NCI-H146 treated with DMSO at 0.1 percent for 48 hours (cell line): Measurements from ENCODE around the gene TMEM204.

Source experiments
- DNase-seq: peaks from one replicate; lab custom pipeline; 2025; ENCODE audit not compliant: unreplicated experiment; lab: John Stamatoyannopoulos, UW

The TMEM204 gene

GRCh38 chr16:1499756-1500464 lies 33.6 kb upstream of the TMEM204 start:
- DNase-seq: no peak

DNA sequence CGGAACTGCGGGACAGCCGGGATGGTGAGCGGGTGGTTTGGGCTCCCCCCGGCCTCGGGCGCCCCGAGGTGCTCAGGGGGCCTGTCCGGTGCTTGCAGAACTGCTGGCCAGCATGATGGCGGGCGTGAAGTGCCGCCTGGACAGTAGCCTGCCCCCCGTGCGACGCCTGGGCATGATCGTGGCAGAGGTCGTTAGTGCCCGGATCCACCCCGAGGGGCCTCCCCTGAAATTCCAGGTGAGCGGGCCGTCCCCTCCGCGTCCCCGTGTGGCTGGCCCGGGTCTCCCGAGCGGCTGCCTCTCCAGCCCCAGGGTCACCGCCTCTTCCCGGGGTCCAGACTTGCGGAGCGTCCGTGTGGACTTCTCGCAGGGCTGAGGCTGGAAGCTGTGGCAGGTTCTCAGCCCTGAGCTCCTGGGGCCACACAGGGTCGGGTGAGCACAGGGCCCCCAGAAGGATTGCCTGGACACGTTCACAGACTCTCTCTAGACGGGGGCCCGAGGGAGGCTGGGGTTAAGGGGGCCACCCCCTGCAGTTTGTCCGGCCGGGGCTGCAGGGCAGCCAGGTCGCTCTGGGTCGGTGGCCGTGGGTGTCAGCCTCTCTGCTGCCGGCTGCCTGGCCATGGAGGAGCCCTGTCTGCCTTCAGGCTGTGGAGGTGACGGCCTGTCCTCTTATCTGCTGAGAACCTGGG lies 32.9 kb upstream of the TMEM204 start:
- no peak for DNase-seq

GRCh38 chr16:1501630-1502029 lies 31.8 kb upstream of the TMEM204 start:
- no peak for DNase-seq

GRCh38 chr16:1502092-1503004 lies 31.1 kb upstream of the TMEM204 start:
- no peak for DNase-seq

- DNase-seq: no peak
Observed at GRCh38 chr16:1503110-1503955, 30.1 kb upstream of the TMEM204 start.

GRCh38 chr16:1505073-1505844 lies 28.2 kb upstream of the TMEM204 start:
- DNase-seq: no peak

DNA sequence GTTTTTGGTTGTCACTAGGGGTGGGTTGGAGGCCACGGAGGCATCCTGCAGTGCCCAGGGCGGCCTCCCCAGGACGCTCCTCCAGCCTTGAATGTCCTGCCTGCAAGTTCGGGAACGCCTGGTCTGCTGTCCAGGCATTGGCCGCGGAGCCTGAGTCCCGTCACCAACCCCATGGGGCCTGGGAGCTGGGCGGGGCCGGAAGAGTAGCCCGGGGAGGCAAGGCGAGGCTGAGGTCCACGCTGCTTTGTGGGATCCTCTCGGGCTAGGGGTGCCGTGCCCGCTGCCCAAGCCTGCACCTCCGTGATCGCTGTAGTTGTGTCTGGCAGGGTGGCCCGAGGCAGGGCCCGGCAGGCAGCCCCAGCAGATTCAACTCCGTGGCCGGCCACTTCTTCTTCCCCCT lies 27.6 kb upstream of the TMEM204 start:
- no peak for DNase-seq

DNA sequence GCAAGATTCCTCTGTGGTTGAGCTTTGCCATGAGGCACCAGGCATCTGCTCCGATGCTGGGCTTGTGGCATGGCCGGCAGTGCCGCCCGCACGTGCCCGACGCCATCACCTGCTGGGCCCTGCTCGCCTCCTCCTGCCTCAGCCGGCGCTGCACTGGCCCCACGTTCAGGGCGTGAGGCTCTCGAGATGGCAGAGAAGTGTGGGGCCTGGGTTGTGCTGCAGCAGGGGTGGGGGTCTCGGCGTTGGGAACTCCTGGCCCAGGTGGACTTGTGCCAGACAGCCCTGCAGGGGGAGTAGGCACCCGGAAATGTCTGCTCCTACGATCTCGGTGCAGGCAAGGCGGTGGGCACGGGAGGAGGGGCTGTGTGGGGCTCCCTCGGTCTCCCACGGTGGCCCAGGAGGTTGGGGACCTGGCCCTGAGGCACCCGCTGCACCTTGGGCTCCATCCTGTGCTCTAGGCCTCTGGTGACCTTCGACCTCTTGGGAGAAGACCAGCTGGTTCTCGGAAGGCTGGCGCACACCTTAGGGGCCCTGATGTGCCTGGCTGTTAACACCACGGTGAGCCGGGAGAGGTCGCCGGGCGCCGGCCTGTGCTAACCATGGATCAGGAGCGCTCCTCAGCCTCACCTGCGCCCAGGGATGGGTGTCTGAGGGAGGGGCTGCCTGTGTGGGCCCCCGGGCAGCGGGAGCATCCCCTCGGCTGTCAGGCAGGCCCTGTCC lies 26.8 kb upstream of the TMEM204 start:
- no peak for DNase-seq

DNA sequence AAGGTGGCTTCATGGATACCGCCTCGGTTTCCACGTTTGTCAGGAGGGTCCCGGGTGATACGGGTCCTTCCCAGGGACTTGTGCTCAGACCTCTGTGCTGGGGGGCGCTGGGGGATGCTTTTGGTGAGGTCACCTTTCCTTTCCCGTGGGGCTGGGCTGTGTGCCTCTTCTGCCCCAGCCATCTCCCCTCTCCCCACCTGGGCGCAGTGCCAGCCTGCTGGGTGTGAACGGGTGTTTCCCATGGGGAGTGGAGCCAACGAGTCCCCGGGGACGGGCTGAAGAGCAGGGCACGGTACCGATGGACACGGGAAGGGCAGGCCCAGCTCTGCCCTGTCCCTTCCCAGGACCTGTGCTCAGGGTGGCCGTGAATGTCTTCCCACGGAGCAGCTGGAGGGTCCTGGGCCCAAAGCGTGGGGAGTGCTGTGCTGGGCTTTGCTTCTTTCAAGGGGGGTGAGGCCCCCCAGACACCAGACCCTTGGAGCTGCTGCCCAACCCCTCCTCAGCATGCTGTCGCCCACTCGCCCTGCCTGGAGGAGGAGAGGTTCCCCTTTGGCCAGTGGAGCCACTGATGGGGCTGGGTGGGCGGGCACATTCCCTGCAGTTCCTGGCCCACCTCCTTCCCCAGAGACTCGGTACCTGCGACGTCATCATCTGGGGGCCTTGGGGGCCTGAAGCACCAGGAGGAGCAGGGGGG lies 24.8 kb upstream of the TMEM204 start:
- no peak for DNase-seq

DNA sequence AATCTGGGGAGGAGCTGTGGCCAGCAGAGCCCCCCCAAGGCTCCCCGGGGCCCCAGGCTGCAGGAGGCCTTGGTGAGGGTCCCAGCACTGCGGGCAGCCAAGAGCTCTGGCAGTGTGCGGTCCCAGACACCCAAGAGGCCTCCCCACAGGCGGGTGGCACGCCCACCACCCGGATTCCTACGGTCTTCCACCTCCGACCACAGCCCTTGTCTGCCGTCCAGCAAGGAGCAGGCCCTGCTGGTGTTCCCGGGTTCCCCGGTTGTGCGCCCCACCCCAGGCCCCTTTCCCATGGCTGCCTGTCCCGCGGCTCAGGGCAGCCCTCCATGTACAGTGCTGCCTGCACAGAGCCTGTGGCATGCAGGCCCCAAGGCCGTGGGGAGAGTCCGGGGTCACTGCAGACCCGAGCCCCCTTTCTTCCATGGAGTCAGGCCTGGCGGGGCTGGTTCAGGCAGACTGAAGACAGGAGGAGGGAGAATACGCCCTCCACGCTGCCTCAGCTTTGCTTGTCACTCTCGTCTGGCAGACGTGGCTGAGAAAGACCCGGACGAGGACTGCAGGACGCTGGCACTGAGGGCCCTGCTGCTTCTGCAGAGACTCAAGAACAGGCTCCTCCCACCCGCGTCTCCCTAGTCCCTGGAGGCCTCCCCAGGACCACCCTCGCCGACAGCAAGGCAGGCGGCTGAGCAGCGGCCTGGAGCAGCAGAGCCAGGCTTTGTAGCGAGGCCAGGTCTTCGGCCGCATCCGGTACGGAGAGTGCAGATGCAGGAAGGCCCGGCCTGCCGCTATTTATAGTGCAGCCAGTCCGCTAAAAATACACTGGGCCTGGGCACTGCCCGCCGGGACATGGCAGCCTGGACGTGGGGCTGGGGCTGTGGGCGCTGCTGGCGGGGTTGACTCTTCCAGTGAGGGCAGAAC lies 23.9 kb upstream of the TMEM204 start:
- DNase-seq: no peak

DNA sequence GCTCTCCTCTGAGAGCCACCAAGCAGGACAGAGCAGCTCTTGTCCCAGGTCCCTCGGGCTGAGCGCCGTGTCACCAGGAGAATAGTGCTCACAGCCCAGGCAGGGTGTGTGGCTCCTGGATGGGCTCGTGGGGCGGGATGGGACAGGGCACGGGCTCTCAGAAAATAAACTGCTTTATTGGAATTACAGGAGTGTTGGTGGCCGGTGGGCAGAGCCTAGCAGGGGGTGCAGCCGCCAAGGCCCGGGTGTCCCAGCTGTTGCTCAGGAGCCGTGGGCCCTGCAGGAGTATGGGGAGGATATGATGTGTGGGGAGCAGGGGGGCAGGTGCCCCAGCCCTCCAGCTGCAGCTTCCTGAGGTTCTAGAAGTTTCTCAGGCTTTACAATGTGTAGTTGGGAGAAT lies 23.2 kb upstream of the TMEM204 start:
- DNase-seq: no peak

- no peak for DNase-seq
Observed at GRCh38 chr16:1510941-1511351, 22.5 kb upstream of the TMEM204 start.

GRCh38 chr16:1511662-1512569 lies 21.6 kb upstream of the TMEM204 start:
- no peak for DNase-seq

- no peak for DNase-seq
Observed at GRCh38 chr16:1512774-1513173, 20.7 kb upstream of the TMEM204 start.

DNA sequence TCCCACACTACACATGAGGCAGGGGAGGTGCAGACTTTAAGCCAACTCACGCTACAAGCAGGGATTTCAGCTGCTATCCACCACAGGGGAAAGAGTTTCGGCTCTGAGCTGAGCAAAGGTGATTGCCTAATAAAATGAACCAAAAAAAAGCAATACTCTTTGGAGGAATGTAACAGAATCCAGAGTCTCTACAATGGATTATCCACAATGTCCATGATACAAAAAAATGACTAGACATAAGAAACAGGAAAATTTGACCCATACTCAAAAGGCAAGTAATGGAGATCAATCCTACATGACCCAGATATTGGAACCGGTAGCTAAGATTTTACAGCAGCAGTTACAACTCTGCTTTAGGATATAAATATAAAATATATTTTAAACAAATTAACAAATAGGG lies 19.0 kb upstream of the TMEM204 start:
- DNase-seq: no peak

GRCh38 chr16:1518626-1519135 lies 14.8 kb upstream of the TMEM204 start:
- DNase-seq: no peak

- DNase-seq: no peak
Observed at GRCh38 chr16:1519831-1520230, 13.6 kb upstream of the TMEM204 start.
